H1 (cell line): ENCODE results near the gene MAST2. TPM values are rescaled to one million over a fixed set of nuclear protein-coding genes. Genes with fewer than 3 reads are reported as not detected.

ENCODE experiments used
- CTCF ChIA-PET: fragments of 300-600 bp; sonication (Branson Sonifier 250); formaldehyde crosslinking; loops from one replicate; lab custom pipeline; 2021; ENCODE audit not compliant: partially characterized antibody; lab: Charles Lee
- POLR2A ChIA-PET: fragments of 300-600 bp; sonication (Branson Sonifier 250); formaldehyde crosslinking; loops from one replicate; lab custom pipeline; 2021; ENCODE audit warnings: inconsistent platforms; ENCODE audit not compliant: partially characterized antibody; lab: Charles Lee
- DNase-seq, 2 experiments: peaks; one replicate each; pipeline versions ENCODE4 v3.0.0 to v3.0.0-alpha.2; 2010 to 2022; ENCODE audit warnings: low spot score in 2 of 2, low read depth in 1 of 2, mixed read lengths in 1 of 2
- FAIRE-seq: peaks from 2 replicates; lab custom pipeline; 2011; peaks lifted over from hg19 to GRCh38; lab: Jason Lieb, UNC
- H2AFZ ChIP-seq: 2 replicates; pipeline ENCODE4 v1.8.1; 2012; ENCODE audit warnings: low read length, inconsistent platforms
- H2AK5ac ChIP-seq: 2 replicates; pipeline ENCODE4 v1.6.1; 2013; ENCODE audit warnings: low read depth, low read length
- H2BK120ac ChIP-seq: replicated peaks from 2 replicates; pipeline ENCODE3; 2013; ENCODE audit warnings: low read depth, low read length, inconsistent platforms
- H2BK12ac ChIP-seq: 2 replicates; pipeline ENCODE4 v1.6.1; 2013; ENCODE audit warnings: low read depth, low read length
- H2BK15ac ChIP-seq: 2 replicates; pipeline ENCODE4 v1.6.1; 2013; ENCODE audit warnings: low read length
- H2BK20ac ChIP-seq: 2 replicates; pipeline ENCODE4 v1.6.1; 2013; ENCODE audit warnings: low read length
- H2BK5ac ChIP-seq: 2 replicates; pipeline ENCODE4 v1.6.1; 2013; ENCODE audit warnings: low read depth, low read length
- H3K14ac ChIP-seq: 2 replicates; pipeline ENCODE4 v1.6.1; 2013; ENCODE audit warnings: inconsistent platforms; ENCODE audit not compliant: insufficient read length
- H3K18ac ChIP-seq: 2 replicates; pipeline ENCODE4 v1.6.1; 2013; ENCODE audit warnings: low read length; ENCODE audit errors: extremely low read depth
- H3K23ac ChIP-seq: 2 replicates; pipeline ENCODE4 v1.6.1; 2013; ENCODE audit warnings: inconsistent platforms; ENCODE audit not compliant: insufficient read length
- H3K23me2 ChIP-seq: 2 replicates; pipeline ENCODE4 v1.6.1; 2013; ENCODE audit warnings: low read depth, low read length
- H3K27ac ChIP-seq: 2 replicates; pipeline ENCODE4 v1.6.1; 2011; ENCODE audit warnings: low read depth, low read length, inconsistent platforms
- H3K27me3 ChIP-seq, 4 experiments: replicated peaks in 1 of 4; 1 replicate in 1 of 4; 2 replicates in 3 of 4; pipeline versions ENCODE4 v1.6.1 to v1.8.1; 2011 to 2013; ENCODE audit warnings: low read length in 3 of 4, mild to moderate bottlenecking in 3 of 4, inconsistent platforms in 2 of 4, mixed read lengths in 2 of 4, moderate library complexity in 1 of 4; ENCODE audit not compliant: control insufficient read depth in 3 of 4, insufficient read depth in 3 of 4; ENCODE audit errors: extremely low read depth in 1 of 4
- H3K36me3 ChIP-seq, 4 experiments: 2 replicates each; pipeline versions ENCODE4 v1.6.1 to v1.8.1; 2011 to 2013; ENCODE audit warnings: mild to moderate bottlenecking in 4 of 4, low read length in 3 of 4, moderate library complexity in 2 of 4, control low read depth in 1 of 4, inconsistent platforms in 1 of 4; ENCODE audit not compliant: insufficient read depth in 4 of 4, control insufficient read depth in 2 of 4
- H3K4ac ChIP-seq: replicated peaks from 2 replicates; pipeline ENCODE3; 2013; ENCODE audit warnings: low read length, low read depth, mixed read lengths, inconsistent platforms; ENCODE audit not compliant: insufficient read length
- H3K4me1 ChIP-seq, 4 experiments: replicated peaks in 1 of 4; 1 replicate in 1 of 4; 2 replicates in 3 of 4; pipeline versions ENCODE4 v1.6.1 to v1.8.1; 2011 to 2013; ENCODE audit warnings: low read length in 3 of 4, inconsistent platforms in 2 of 4, mixed read lengths in 1 of 4; ENCODE audit not compliant: insufficient read depth in 4 of 4, control insufficient read depth in 3 of 4
- H3K4me2 ChIP-seq, 2 experiments: 2 replicates each; pipeline versions ENCODE4 v1.6.1 to v1.8.1; 2011 to 2013; ENCODE audit warnings: low read depth in 2 of 2, low read length in 2 of 2, control low read depth in 1 of 2, inconsistent platforms in 1 of 2, mild to moderate bottlenecking in 1 of 2; ENCODE audit not compliant: insufficient read depth in 1 of 2
- H3K4me3 ChIP-seq, 4 experiments: fragments of 200-600, 300-600 bp in 1 of 4; sonication (generic), shearing (Covaris generic), sonication (Bioruptor Twin) in 1 of 4; 2 replicates each; pipeline versions ENCODE4 v1.5.1 to v1.8.1; 2011 to 2016; ENCODE audit warnings: low read length in 4 of 4, low read depth in 3 of 4, control low read depth in 2 of 4, inconsistent platforms in 2 of 4, mild to moderate bottlenecking in 2 of 4, mixed read lengths in 1 of 4, moderate library complexity in 1 of 4; ENCODE audit not compliant: insufficient read depth in 2 of 4; ENCODE audit errors: extremely low read depth in 1 of 4
- H3K56ac ChIP-seq: replicated peaks from 2 replicates; pipeline ENCODE3; 2013; ENCODE audit warnings: low read depth, mild to moderate bottlenecking, mixed read lengths, low read length, inconsistent platforms; ENCODE audit not compliant: insufficient read length
- H3K79me1 ChIP-seq: 2 replicates; pipeline ENCODE4 v1.6.1; 2013; ENCODE audit warnings: low read depth, low read length, control low read depth
- H3K79me2 ChIP-seq, 2 experiments: 2 replicates each; pipeline versions ENCODE4 v1.6.1 to v1.8.1; 2012 to 2013; ENCODE audit warnings: low read length in 2 of 2, mild to moderate bottlenecking in 2 of 2, inconsistent platforms in 1 of 2; ENCODE audit not compliant: insufficient read depth in 2 of 2, control insufficient read depth in 1 of 2
- H3K9ac ChIP-seq, 4 experiments: replicated peaks in 1 of 4; 1 replicate in 1 of 4; 2 replicates in 3 of 4; pipeline versions ENCODE4 v1.6.1 to v1.8.1; 2011 to 2013; ENCODE audit warnings: low read depth in 3 of 4, low read length in 3 of 4, control low read depth in 2 of 4, mild to moderate bottlenecking in 2 of 4, moderate library complexity in 2 of 4, inconsistent platforms in 1 of 4; ENCODE audit errors: extremely low read depth in 1 of 4
- H3K9me3 ChIP-seq, 2 experiments: 2 replicates each; pipeline versions ENCODE4 v1.6.1 to v1.8.1; 2012 to 2013; ENCODE audit warnings: mild to moderate bottlenecking in 2 of 2, moderate library complexity in 2 of 2, control low read depth in 1 of 2, inconsistent platforms in 1 of 2, low read depth in 1 of 2, low read length in 1 of 2, mixed read lengths in 1 of 2; ENCODE audit not compliant: insufficient read depth in 2 of 2
- H4K20me1 ChIP-seq, 2 experiments: replicated peaks in 1 of 2; 2 replicates each; pipeline versions ENCODE3 to v1.8.1; 2011 to 2013; ENCODE audit warnings: inconsistent platforms in 2 of 2, low read length in 2 of 2, mild to moderate bottlenecking in 1 of 2; ENCODE audit not compliant: insufficient read depth in 2 of 2, control insufficient read depth in 1 of 2
- H4K5ac ChIP-seq: 2 replicates; pipeline ENCODE4 v1.6.1; 2013; ENCODE audit warnings: low read length, low read depth, mixed read lengths, inconsistent platforms; ENCODE audit not compliant: insufficient read length
- H4K8ac ChIP-seq: 2 replicates; pipeline ENCODE4 v1.8.0; 2013; ENCODE audit warnings: mild to moderate bottlenecking, moderate library complexity, low read length, inconsistent platforms; ENCODE audit not compliant: insufficient read depth; ENCODE audit errors: extremely low read depth
- H4K91ac ChIP-seq: replicated peaks from 2 replicates; pipeline ENCODE3; 2013; ENCODE audit warnings: low read length, mixed read lengths, inconsistent platforms; ENCODE audit not compliant: insufficient read length
- JUN ChIP-seq: IDR thresholded peaks from 2 replicates; pipeline ENCODE4 v1.6.1; 2011; ENCODE audit warnings: low read depth, mild to moderate bottlenecking, improper control_type of control experiment, low read length
- SRF ChIP-seq: IDR thresholded peaks from 2 replicates; pipeline ENCODE4 v1.6.1; 2011; ENCODE audit warnings: mild to moderate bottlenecking, low read depth, low read length, moderate library complexity
- YY1 ChIP-seq: IDR thresholded peaks from 2 replicates; pipeline ENCODE4 v1.6.1; 2011; ENCODE audit warnings: low read depth, mild to moderate bottlenecking, low read length
- WGBS, 2 experiments: shearing (Covaris generic) in 1 of 2; methylation state at CpG; one replicate each; pipeline versions ENCODE4 v1.1.6 to v1.1.7; 2013 to 2015; ENCODE audit warnings: low lambda C conversion rate in 2 of 2, mixed read lengths in 2 of 2, inconsistent platforms in 1 of 2, low coverage in 1 of 2, missing lambda C conversion rate in 1 of 2; ENCODE audit not compliant: insufficient replicate concordance in 2 of 2, insufficient coverage in 1 of 2, insufficient read length in 1 of 2; ENCODE audit errors: extremely low coverage in 1 of 2, missing lambda C conversion rate in 1 of 2; 5-methylcytosine and 5-hydroxymethylcytosine counted together
- polyA plus RNA-seq, 7 experiments: library from polyadenylated mRNA; depleted of rRNA in 3 of 7; stranded (reverse) in 5 of 7; unstranded in 2 of 7; fragments of >200 nt in 5 of 7; fragments of 200-250 nt in 2 of 7; gene quantifications; 1 replicate in 5 of 7; 2 replicates in 1 of 7; 4 replicates in 1 of 7; pipeline versions ENCODE4 v1.2.1 to v1.2.3, GENCODE V29; 2011 to 2013; ENCODE audit warnings: missing spikeins in 2 of 7, mixed read lengths in 2 of 7
- total RNA-seq: library from RNA; stranded (reverse); fragmentation: NEBNext Ultra II Directional; extraction: Animal tissue kit (Norgen Biotek cat#: 25700); gene quantifications from 2 replicates; pipeline ENCODE4 v1.2.1, GENCODE V29; 2021

The MAST2 gene
- total and polyA plus RNA-seq, 2 of the 8 experiments (the other 6 are each of a cell fraction or from before 2014, with no cell fraction given) = 20.5 to 35.4 TPM

GRCh38 chr1:46061146-46061545, 257.7 kb downstream of the MAST2 start:
- Histone ChIP-seq H3K27me3 (no peaks in the 10 kb centered on the region), H2BK20ac (no peak overlapping the region), H3K27ac (no peak overlapping the region), H3K4me1 (no peaks in the 10 kb centered on the region; a peak in 1 of 7 replicates), H3K4me3 (no peak overlapping the region), H3K9me3 (peaks cover 0 to 4% of the 10 kb centered on the region in 2 experiments; a peak in 2 of 4 replicates), H4K8ac (no peak overlapping the region), H2BK12ac (no peak overlapping the region), H4K91ac (no peak overlapping the region), H3K79me2 (no peaks in the 10 kb centered on the region), H3K23ac (no peak overlapping the region), H2AK5ac (no peak overlapping the region), H3K79me1 (no peaks in the 10 kb centered on the region), H2BK5ac (no peak overlapping the region), H3K4ac (no peak overlapping the region), H4K5ac (no peak overlapping the region), H3K9ac (no peak overlapping the region), H4K20me1 (no peaks in the 10 kb centered on the region), H2BK120ac (no peak overlapping the region), H3K18ac (no peak overlapping the region), H3K56ac (no peak overlapping the region), H3K4me2 (no peak overlapping the region), H2AFZ (no peak overlapping the region), H2BK15ac (no peak overlapping the region), H3K36me3 (peaks cover 0 to 14% (median 6%) of the 10 kb centered on the region in 4 experiments; a peak in 6 of 8 replicates), H3K23me2 (no peaks in the 10 kb centered on the region; the same call in 1 of the 2 replicates), H3K14ac (no peak overlapping the region)
- FAIRE-seq (no peak), DNase-seq (no peak)
- CTCF ChIA-PET = interaction anchor here (0.8 to 1.6 kb wide), 6 partner anchors 11 to 118 kb away, joined by 3 to 5 read pairs (median 4); no protein-coding TSS in a partner anchor
- WGBS, 2 experiments = 65% methylated on average over 3 of the region's 3 CpGs; no CpG with 5 or more reads in 1 of the 2 experiments
- POLR2A ChIA-PET = interaction anchor here (1.4 kb wide), 1 partner anchor 71 kb away, joined by 3 read pairs; the partner anchor contains the start of gene PIK3R3
- TF ChIP-seq YY1 (no peak), JUN (no peak), SRF (no peak)
